HG03342 (cell line): Measurements from ENCODE around the gene SYNE3.

Experiments
- ATAC-seq: cut with Tn5 transposase; IDR thresholded peaks from one replicate; pipeline ENCODE4 v1.9.1; 2021; ENCODE audit warnings: mild to moderate bottlenecking, moderate library complexity; ENCODE audit not compliant: unreplicated experiment

SYNE3 gene

DNA sequence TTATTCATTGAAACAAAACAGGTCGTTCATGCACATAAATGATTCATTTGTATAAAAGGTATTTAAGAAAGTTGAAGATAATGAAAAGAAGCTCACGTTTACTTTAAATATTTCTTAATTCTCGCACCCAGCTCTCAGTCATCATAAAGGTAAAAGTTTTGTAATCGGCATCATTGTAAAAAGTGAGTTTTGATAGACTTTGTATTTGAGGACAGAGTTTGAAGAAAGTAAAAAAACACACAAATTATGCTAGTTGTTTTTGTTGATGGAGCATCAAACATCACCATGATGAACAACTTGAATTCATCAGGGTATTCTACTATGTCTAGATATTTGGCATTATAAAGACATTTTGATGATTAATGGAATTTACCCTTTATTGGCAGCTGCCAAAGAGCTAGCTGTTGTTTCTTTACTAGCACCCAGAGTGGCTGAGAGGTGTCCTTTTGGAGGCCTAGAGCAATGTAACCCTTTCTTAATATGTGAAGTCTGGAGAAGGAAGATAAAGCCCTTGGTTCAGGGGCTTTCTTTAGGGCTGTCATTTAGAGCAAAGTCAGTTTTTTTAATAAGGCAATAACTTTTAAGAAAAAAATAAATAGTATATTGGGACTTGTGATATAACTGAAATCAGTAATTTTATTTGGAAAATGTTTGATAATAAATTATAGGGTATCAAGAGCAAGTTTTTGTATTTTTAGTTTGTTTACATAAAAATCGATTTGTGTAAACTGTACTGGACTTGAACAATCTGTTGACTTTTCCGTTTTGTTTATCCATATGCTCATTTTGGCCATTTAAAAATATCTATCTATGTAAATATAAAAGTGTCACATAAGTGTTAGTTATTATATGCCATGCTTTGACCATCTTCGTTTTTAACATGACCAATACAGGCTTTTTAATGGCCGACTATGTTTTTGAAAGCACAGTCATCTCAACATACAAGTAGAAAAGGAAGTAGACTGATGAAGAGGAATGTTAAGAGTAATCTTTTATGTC, 25.8 kb upstream of the SYNE3 start:
- ATAC-seq: no peak

- ATAC-seq: no peak
These were observed 24.9 kb upstream of the SYNE3 start for GRCh38 chr14:95541346-95541745.

- ATAC-seq: no peak
These were observed 23.9 kb upstream of the SYNE3 start for GRCh38 chr14:95540236-95540855.

GRCh38 chr14:95538801-95539509, 22.5 kb upstream of the SYNE3 start:
- ATAC-seq: no peak

DNA sequence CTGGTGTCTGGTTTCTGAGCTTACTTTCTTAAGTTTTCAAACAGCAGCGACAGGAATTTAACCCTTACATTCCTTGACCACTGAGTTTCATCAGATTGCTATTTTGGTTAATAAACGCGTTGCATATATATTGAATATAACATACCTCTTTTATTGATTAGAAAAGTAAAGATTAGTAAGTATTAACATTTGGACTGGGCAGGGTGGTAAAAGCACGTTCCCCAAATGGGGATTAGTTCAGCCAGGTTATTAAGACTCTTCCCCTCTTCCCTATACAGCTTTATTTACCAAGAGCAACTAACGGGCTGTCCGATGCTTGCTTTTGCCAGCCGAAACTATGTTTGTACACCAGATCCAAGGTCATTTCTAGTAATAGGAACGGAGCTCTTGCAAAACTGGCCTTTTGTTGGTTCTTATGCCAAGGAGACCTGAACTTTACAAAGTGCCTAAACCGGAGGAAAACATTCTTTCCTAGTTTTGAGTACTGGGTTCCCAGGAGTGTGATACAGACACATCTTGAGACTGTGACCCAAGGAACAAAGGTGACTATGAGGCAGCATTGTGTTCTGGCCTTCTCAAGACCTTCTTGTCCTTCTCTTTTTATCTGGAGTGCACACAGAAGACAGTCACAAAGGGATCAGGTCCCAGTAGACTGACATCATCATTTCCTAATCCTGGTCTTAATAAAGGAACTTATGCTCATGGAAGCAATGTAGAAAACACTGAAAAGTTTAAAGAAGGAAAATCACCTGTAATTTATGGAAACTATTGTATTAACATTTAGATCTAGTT, 21.0 kb upstream of the SYNE3 start:
- ATAC-seq: no peak

GRCh38 chr14:95536671-95537070, 20.2 kb upstream of the SYNE3 start:
- no peak for ATAC-seq

DNA sequence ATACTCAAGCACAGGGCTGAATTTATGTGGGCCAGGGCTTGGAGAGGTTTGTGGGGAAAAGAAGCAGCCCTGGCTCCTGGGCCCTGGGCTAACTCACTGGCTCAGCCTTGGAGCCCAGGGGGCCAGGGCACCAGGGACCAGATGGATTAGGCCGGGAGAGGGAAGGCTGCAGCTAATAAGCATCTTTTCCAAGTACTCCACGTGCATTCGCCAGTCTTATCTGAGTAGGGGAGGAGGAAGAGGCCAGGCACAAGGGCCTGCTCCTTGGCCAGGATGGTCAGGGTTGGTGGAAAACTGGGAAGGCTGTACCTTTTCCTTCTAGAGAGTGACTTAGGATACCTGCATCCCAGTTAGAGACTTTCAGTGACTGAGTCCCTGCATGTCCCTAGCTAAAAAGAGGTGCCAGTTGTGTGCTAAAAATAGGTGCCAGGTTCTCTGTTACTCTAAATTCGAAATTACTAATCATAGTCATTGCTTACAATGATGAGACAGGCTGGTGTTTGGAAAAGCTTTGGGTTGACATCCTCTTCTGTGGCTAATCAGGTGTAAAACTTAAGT, 19.7 kb upstream of the SYNE3 start:
- ATAC-seq: no peak

GRCh38 chr14:95535226-95536021, 19.0 kb upstream of the SYNE3 start:
- no peak for ATAC-seq

- ATAC-seq: peak; percentile 93
These were observed 18.1 kb upstream of the SYNE3 start, which contains the start of gene GLRX5 for GRCh38 chr14:95534299-95535225. GLRX5 (plus strand) TSS chr14:95535050; CDS start chr14:95535090, 40 bp downstream.

- ATAC-seq: no peak
These were observed 17.4 kb upstream of the SYNE3 start for GRCh38 chr14:95533822-95534221.

DNA sequence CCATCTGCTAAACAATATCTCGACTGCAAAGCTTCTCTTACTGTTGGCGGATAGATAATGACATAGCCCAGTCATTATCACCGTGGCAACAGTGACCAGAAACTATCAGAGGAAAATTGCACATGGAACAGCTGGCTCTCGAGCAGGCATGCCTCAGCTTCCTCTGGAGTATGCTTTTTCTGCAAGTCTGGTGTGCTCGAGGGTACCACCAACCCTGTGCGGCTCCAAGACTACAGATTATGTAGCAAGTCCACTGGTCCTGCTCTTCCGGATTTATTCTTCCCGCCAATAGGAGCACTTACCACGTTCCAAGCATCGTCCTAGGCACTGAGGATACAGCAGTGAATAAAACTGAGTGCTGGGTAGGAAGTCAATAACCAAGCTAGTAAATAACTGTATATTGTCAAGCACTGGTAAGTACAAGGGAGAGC, 17.0 kb upstream of the SYNE3 start:
- no peak for ATAC-seq

- no peak for ATAC-seq
These were observed 15.5 kb upstream of the SYNE3 start for GRCh38 chr14:95531969-95532368.

DNA sequence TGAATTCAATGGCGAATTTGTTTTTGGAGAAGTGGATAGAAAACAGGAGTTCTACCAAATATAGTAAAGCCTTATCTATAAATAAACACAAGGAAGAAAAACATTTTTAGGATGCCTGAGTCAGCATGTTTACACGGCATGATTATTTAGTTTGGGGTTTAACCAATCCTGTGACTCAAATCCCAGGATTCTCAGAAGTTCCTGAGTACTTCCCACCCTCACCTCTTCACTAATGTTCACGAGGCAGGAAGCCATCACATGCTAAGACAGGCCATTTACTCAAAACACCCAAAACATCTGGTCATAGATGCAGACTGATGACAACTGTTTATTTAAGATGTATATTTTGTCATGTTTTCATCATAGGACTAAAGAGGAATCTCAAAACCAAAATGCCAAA, 15.0 kb upstream of the SYNE3 start:
- ATAC-seq: no peak

DNA sequence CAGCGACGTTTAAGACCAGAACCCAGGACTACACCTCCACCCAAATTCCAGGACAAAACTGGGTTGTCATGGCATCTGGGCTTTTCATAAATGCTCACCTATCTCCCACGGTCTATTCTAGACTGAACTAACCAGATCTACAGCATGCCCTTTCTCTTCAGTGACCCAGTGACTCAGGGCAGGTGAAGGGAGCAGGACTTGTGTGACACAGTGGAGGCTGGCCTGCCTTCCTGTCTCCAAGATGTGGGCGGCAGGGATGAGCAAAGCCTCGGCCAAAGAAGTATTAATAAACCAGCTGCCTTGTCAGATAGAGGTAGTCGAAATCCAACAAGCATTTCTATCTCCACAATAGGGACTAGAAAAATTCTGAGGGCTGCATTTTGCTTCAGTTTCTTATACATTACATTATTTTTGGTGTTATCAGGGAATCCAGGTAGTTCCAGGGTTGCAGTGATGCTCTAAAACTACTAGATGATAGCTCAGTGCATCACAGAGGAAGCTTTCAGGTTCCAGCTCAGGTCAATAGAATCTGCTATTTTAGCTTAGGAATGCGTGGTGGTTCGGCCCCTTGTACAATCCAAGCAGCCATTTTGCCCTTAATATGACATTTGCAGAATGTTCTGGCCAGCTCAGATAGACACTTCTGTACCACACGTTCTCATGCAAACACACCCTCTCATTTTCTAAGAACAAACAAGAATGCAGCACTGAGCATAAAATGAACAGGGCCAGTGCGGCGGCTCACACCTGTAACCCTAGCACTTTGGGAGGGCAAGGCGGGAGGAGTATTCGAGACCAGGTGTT, 14.2 kb upstream of the SYNE3 start:
- no peak for ATAC-seq

DNA sequence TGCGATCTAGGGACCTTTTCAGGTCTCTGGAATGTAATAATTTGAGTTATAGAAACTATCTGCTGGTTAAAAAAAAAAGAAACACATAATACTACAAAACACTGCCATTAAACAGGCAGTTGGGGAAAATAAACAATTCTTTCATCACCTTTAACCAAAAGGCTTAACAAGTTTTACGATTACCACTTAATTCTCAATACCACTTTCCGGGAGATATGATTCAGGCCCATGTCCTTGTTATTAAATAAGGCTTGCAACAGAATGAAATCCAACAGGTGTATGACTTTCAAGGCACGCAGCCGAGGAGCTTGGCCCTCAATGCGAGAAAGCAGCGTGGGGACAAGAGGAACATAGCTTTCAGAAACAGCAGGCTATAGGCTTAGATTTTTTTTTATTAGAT, 12.8 kb upstream of the SYNE3 start:
- no peak for ATAC-seq

DNA sequence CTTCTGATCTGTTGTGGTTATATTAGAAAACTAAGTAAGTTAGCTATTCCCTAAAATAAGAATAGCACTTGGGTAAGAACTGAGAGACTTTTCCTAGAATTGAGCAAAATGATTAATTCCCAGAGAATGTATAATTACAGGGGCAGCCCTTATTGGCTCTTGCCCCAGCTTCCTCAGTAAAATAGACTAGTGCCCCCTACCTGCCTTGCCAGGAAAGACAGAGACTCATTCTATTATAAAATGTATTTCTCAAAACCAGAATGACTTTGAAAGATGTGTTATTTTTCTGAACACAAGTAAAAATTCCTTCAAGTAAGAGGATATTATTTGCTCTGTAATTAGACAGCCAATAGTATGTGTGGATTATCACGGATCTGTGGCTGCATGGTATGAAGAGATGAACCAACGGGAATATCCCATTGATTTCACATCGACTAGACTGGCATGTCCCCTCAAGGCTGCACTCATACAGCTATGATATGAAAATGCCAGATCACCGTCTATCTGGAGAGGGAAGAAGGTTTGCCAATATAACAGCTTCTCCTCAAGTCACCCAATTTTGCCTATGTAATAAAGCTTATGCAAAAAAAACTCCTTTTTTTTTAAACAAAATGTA, 11.0 kb upstream of the SYNE3 start:
- ATAC-seq: no peak
